ENCODE data around the gene LGR6. TPM values are rescaled to one million over a fixed set of nuclear protein-coding genes. Genes with fewer than 3 reads are reported as not detected.

The LGR6 gene
- polyA plus RNA-seq, 1 experiment, result not detected

GRCh38 chr1:202293569-202293968 is 100.0 kb downstream of the LGR6 start:
- TF ChIP-seq CTCF (IDR thresholded peaks at IDR 0.05; ENCODE audit: insufficient read depth, low read depth, low read length), result no peak
- no peak for DNase-seq (ENCODE audit: low read depth)
- CTCF ChIA-PET, result interaction anchor here (1.5 kb wide), 1 partner anchor 57 kb away, joined by 3 read pairs; no protein-coding TSS in a partner anchor
- POLR2A ChIA-PET, result no interaction called here
- no peaks in the 10 kb centered on the region for H3K36me3 ChIP-seq (ENCODE audit: control insufficient read depth, insufficient read depth, low read length)
- no peak overlapping the region for H3K4me3 ChIP-seq (ENCODE audit: low read depth, low read length)
- H3K27me3 ChIP-seq (ENCODE audit: control insufficient read depth, insufficient read depth, low read length), result peaks cover 40% of the 10 kb centered on the region

- POLR2A ChIA-PET, result no interaction called here
These were observed 108.6 kb downstream of the LGR6 start for GRCh38 chr1:202302166-202302565.

GRCh38 chr1:202304375-202304774 is 110.8 kb downstream of the LGR6 start:
- Histone ChIP-seq H3K4me3 (ENCODE audit: low read depth, low read length) (no peak overlapping the region), H3K27me3 (ENCODE audit: control insufficient read depth, insufficient read depth, low read length) (peaks cover 59% of the 10 kb centered on the region), H3K36me3 (ENCODE audit: control insufficient read depth, insufficient read depth, low read length) (no peaks in the 10 kb centered on the region)
- CTCF ChIA-PET, result interaction anchor here (0.6 to 9.5 kb wide), 8 partner anchors 8 to 120 kb away, joined by 3 to 80 read pairs (median 4); partner anchors contain the start of gene LGR6
- POLR2A ChIA-PET, result no interaction called here
- no peak for TF ChIP-seq CTCF (IDR thresholded peaks at IDR 0.05; ENCODE audit: insufficient read depth, low read depth, low read length)
- DNase-seq (ENCODE audit: low read depth), result no peak

More at GRCh38 chr1:202302166-202302565, 108.6 kb downstream of the LGR6 start:
- Histone ChIP-seq H3K27me3 (ENCODE audit: control insufficient read depth, insufficient read depth, low read length) (peaks cover 44% of the 10 kb centered on the region), H3K36me3 (ENCODE audit: control insufficient read depth, insufficient read depth, low read length) (no peaks in the 10 kb centered on the region), H3K4me3 (ENCODE audit: low read depth, low read length) (no peak overlapping the region)
- TF ChIP-seq CTCF (IDR thresholded peaks at IDR 0.05; ENCODE audit: insufficient read depth, low read depth, low read length), result no peak
- CTCF ChIA-PET, result interaction anchor here (1.0 to 9.5 kb wide), 4 partner anchors 13 to 112 kb away, joined by 3 to 80 read pairs (median 26); partner anchors contain the start of gene LGR6
- no peak for DNase-seq (ENCODE audit: low read depth)

- TF ChIP-seq CTCF (IDR thresholded peaks at IDR 0.05; ENCODE audit: insufficient read depth, low read depth, low read length), result no peak
- no peak for DNase-seq (ENCODE audit: low read depth)
- Histone ChIP-seq H3K27me3 (ENCODE audit: control insufficient read depth, insufficient read depth, low read length) (peaks cover 60% of the 10 kb centered on the region), H3K4me3 (ENCODE audit: low read depth, low read length) (no peak overlapping the region), H3K36me3 (ENCODE audit: control insufficient read depth, insufficient read depth, low read length) (no peaks in the 10 kb centered on the region)
- ChIA-PET CTCF (interaction anchor here (1.5 to 9.5 kb wide), 5 partner anchors 10 to 121 kb away, joined by 4 to 80 read pairs (median 44); partner anchors contain the start of gene LGR6), POLR2A (no interaction called here)
These were observed 111.6 kb downstream of the LGR6 start for GRCh38 chr1:202305168-202305567.

- no peak for TF ChIP-seq CTCF (IDR thresholded peaks at IDR 0.05; ENCODE audit: insufficient read depth, low read depth, low read length)
- H3K4me3 ChIP-seq (ENCODE audit: low read depth, low read length), result no peak overlapping the region
- ChIA-PET CTCF (interaction anchor here (0.6 to 9.5 kb wide), 10 partner anchors 8 to 122 kb away, joined by 3 to 80 read pairs (median 4); partner anchors contain the start of gene LGR6), POLR2A (no interaction called here)
- peaks cover 57% of the 10 kb centered on the region for H3K27me3 ChIP-seq (ENCODE audit: control insufficient read depth, insufficient read depth, low read length)
- DNase-seq (ENCODE audit: low read depth), result no peak
- no peaks in the 10 kb centered on the region for H3K36me3 ChIP-seq (ENCODE audit: control insufficient read depth, insufficient read depth, low read length)
These were observed 113.1 kb downstream of the LGR6 start for GRCh38 chr1:202306535-202307345.

All from BJ (cell line).